ENCODE data around the gene RINL. TPM values are rescaled to one million over a fixed set of nuclear protein-coding genes. Genes with fewer than 3 reads are reported as not detected.

The RINL gene
- total RNA-seq, 1 experiment from 2014 or later = 14.5 TPM

DNA sequence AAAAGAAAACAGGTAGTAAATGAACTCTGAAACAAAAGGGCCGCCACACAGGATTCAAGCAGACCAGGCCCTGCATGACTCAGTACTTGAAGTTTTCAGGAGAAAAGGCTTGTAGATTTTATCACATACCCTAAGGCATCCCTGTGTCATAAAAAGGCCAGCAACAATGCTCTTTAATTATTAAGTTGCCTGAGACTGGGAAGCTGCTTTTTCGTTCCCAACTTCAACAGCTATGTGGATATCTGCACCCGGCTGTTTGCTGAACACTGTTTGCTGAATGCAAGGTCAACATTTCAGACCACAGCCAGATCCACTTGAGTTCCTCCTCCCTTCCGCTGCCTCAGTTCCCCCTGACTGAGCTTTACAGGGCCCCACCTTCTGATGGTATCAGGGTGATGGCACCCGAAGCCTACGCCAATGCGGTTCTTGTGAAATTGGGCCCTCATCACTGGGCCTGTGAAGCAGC lies 40.4 kb downstream of the RINL start (continued):
- TF ChIP-seq, protein P1, sequence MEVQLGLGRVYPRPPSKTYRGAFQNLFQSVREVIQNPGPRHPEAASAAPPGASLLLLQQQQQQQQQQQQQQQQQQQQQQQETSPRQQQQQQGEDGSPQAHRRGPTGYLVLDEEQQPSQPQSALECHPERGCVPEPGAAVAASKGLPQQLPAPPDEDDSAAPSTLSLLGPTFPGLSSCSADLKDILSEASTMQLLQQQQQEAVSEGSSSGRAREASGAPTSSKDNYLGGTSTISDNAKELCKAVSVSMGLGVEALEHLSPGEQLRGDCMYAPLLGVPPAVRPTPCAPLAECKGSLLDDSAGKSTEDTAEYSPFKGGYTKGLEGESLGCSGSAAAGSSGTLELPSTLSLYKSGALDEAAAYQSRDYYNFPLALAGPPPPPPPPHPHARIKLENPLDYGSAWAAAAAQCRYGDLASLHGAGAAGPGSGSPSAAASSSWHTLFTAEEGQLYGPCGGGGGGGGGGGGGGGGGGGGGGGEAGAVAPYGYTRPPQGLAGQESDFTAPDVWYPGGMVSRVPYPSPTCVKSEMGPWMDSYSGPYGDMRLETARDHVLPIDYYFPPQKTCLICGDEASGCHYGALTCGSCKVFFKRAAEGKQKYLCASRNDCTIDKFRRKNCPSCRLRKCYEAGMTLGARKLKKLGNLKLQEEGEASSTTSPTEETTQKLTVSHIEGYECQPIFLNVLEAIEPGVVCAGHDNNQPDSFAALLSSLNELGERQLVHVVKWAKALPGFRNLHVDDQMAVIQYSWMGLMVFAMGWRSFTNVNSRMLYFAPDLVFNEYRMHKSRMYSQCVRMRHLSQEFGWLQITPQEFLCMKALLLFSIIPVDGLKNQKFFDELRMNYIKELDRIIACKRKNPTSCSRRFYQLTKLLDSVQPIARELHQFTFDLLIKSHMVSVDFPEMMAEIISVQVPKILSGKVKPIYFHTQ (CRISPR knock-in tag; IDR thresholded peaks at IDR 0.05) = no peak
- TF ChIP-seq, protein P2, sequence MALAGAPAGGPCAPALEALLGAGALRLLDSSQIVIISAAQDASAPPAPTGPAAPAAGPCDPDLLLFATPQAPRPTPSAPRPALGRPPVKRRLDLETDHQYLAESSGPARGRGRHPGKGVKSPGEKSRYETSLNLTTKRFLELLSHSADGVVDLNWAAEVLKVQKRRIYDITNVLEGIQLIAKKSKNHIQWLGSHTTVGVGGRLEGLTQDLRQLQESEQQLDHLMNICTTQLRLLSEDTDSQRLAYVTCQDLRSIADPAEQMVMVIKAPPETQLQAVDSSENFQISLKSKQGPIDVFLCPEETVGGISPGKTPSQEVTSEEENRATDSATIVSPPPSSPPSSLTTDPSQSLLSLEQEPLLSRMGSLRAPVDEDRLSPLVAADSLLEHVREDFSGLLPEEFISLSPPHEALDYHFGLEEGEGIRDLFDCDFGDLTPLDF (CRISPR knock-in tag; IDR thresholded peaks at IDR 0.05) = no peak
- TF ChIP-seq KAT7 (CRISPR knock-in tag; IDR thresholded peaks at IDR 0.05; ENCODE audit: borderline replicate concordance) (no peak), ZNF317 (CRISPR knock-in tag; IDR thresholded peaks at IDR 0.05; ENCODE audit: borderline replicate concordance, low read depth) (no peak), E2F5 (CRISPR knock-in tag; IDR thresholded peaks at IDR 0.05) (no peak), ATF6 (CRISPR knock-in tag; IDR thresholded peaks at IDR 0.05) (no peak), HMGXB4 (CRISPR knock-in tag; IDR thresholded peaks at IDR 0.05) (no peak), ZBTB21 (CRISPR knock-in tag; IDR thresholded peaks at IDR 0.05; ENCODE audit: borderline replicate concordance) (no peak), JUN (CRISPR knock-in tag; IDR thresholded peaks at IDR 0.05) (no peak), HMGA2 (CRISPR knock-in tag; IDR thresholded peaks at IDR 0.05) (no peak)
- TF ChIP-seq, protein P3, sequence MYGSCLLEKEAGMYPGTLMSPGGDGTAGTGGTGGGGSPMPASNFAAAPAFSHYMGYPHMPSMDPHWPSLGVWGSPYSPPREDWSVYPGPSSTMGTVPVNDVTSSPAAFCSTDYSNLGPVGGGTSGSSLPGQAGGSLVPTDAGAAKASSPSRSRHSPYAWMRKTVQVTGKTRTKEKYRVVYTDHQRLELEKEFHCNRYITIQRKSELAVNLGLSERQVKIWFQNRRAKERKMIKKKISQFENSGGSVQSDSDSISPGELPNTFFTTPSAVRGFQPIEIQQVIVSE (CRISPR knock-in tag; IDR thresholded peaks at IDR 0.05; ENCODE audit: borderline replicate concordance) = no peak
- TF ChIP-seq, protein P4, sequence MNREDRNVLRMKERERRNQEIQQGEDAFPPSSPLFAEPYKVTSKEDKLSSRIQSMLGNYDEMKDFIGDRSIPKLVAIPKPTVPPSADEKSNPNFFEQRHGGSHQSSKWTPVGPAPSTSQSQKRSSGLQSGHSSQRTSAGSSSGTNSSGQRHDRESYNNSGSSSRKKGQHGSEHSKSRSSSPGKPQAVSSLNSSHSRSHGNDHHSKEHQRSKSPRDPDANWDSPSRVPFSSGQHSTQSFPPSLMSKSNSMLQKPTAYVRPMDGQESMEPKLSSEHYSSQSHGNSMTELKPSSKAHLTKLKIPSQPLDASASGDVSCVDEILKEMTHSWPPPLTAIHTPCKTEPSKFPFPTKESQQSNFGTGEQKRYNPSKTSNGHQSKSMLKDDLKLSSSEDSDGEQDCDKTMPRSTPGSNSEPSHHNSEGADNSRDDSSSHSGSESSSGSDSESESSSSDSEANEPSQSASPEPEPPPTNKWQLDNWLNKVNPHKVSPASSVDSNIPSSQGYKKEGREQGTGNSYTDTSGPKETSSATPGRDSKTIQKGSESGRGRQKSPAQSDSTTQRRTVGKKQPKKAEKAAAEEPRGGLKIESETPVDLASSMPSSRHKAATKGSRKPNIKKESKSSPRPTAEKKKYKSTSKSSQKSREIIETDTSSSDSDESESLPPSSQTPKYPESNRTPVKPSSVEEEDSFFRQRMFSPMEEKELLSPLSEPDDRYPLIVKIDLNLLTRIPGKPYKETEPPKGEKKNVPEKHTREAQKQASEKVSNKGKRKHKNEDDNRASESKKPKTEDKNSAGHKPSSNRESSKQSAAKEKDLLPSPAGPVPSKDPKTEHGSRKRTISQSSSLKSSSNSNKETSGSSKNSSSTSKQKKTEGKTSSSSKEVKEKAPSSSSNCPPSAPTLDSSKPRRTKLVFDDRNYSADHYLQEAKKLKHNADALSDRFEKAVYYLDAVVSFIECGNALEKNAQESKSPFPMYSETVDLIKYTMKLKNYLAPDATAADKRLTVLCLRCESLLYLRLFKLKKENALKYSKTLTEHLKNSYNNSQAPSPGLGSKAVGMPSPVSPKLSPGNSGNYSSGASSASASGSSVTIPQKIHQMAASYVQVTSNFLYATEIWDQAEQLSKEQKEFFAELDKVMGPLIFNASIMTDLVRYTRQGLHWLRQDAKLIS (CRISPR knock-in tag; IDR thresholded peaks at IDR 0.05; ENCODE audit: borderline replicate concordance) = no peak
- TF ChIP-seq, protein P5, sequence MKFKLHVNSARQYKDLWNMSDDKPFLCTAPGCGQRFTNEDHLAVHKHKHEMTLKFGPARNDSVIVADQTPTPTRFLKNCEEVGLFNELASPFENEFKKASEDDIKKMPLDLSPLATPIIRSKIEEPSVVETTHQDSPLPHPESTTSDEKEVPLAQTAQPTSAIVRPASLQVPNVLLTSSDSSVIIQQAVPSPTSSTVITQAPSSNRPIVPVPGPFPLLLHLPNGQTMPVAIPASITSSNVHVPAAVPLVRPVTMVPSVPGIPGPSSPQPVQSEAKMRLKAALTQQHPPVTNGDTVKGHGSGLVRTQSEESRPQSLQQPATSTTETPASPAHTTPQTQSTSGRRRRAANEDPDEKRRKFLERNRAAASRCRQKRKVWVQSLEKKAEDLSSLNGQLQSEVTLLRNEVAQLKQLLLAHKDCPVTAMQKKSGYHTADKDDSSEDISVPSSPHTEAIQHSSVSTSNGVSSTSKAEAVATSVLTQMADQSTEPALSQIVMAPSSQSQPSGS (CRISPR knock-in tag; IDR thresholded peaks at IDR 0.05; ENCODE audit: borderline replicate concordance, low read depth) = no peak

All from WTC11 (cell line).